GM18498 (cell line): ENCODE data around the gene TMEM259.

ENCODE experiments used
- ATAC-seq: cut with Tn5 transposase; IDR thresholded peaks from one replicate; pipeline ENCODE4 v1.9.1; 2021; ENCODE audit warnings: mild to moderate bottlenecking, moderate library complexity; ENCODE audit not compliant: unreplicated experiment

Gene TMEM259

GRCh38 chr19:1055886-1056620 lies 35.1 kb upstream of the TMEM259 start:
- no peak for ATAC-seq

- ATAC-seq, result no peak
Measured at GRCh38 chr19:1055028-1055425, 34.1 kb upstream of the TMEM259 start.

- ATAC-seq, result no peak
Measured at GRCh38 chr19:1054102-1055027, 33.4 kb upstream of the TMEM259 start.

GRCh38 chr19:1053176-1054101 lies 32.5 kb upstream of the TMEM259 start:
- no peak for ATAC-seq

GRCh38 chr19:1052349-1052975 lies 31.5 kb upstream of the TMEM259 start:
- no peak for ATAC-seq

- no peak for ATAC-seq
Measured at GRCh38 chr19:1051791-1052190, 30.9 kb upstream of the TMEM259 start.

- no peak for ATAC-seq
Measured at GRCh38 chr19:1050989-1051788, 30.3 kb upstream of the TMEM259 start.

GRCh38 chr19:1049800-1050199 lies 28.9 kb upstream of the TMEM259 start:
- ATAC-seq, result no peak

GRCh38 chr19:1049106-1049505 lies 28.2 kb upstream of the TMEM259 start:
- no peak for ATAC-seq

GRCh38 chr19:1047696-1048147 lies 26.8 kb upstream of the TMEM259 start:
- no peak for ATAC-seq

- no peak for ATAC-seq
Measured at GRCh38 chr19:1046836-1047695, 26.1 kb upstream of the TMEM259 start.

- ATAC-seq, result no peak
Measured at GRCh38 chr19:1046117-1046626, 25.2 kb upstream of the TMEM259 start.

GRCh38 chr19:1045247-1045603 lies 24.3 kb upstream of the TMEM259 start:
- ATAC-seq, result no peak

GRCh38 chr19:1042689-1043511 lies 22.0 kb upstream of the TMEM259 start:
- ATAC-seq, result no peak

GRCh38 chr19:1041835-1042685 lies 21.1 kb upstream of the TMEM259 start:
- ATAC-seq, result no peak

- ATAC-seq, result no peak
Measured at GRCh38 chr19:1041272-1041834, 20.4 kb upstream of the TMEM259 start.
